CD14-positive monocyte (primary cell): ENCODE data around the gene EPHA10. TPM values are rescaled to one million over a fixed set of nuclear protein-coding genes. Genes with fewer than 3 reads are reported as not detected.

Source experiments
- DNase-seq, 3 donors: peaks; one replicate each; pipeline ENCODE4 v3.0.0-alpha.2; 2011 to 2022
- H2AFZ ChIP-seq: 2 replicates; pipeline ENCODE4 v1.6.0; 2012; ENCODE audit warnings: mild to moderate bottlenecking, low read depth, low read length, inconsistent platforms; ENCODE audit not compliant: insufficient read depth, poor library complexity, severe bottlenecking
- H3K27ac ChIP-seq, 2 donors: 1 replicate in 1 of 2; 2 replicates in 1 of 2; pipeline ENCODE4 v1.5.1; 2012 to 2013; ENCODE audit warnings: low read length in 2 of 2, control low read depth in 1 of 2, inconsistent platforms in 1 of 2, low read depth in 1 of 2, mild to moderate bottlenecking in 1 of 2
- H3K27me3 ChIP-seq, 2 donors: one replicate each; pipeline versions ENCODE4 v1.6.0 to v1.6.1; 2011 to 2013; ENCODE audit warnings: low read length in 2 of 2; ENCODE audit not compliant: control insufficient read depth in 2 of 2, insufficient read depth in 2 of 2
- H3K36me3 ChIP-seq, 2 donors: replicated peaks in 1 of 2; 1 replicate in 1 of 2; 2 replicates in 1 of 2; pipeline versions ENCODE4 v1.5.1 to v1.6.1; 2012 to 2013; ENCODE audit warnings: low read length in 2 of 2, control low read depth in 1 of 2, inconsistent platforms in 1 of 2, mild to moderate bottlenecking in 1 of 2; ENCODE audit not compliant: insufficient read depth in 2 of 2, control insufficient read depth in 1 of 2
- H3K4me1 ChIP-seq, 2 donors: 1 replicate in 1 of 2; 2 replicates in 1 of 2; pipeline versions ENCODE4 v1.5.1 to v1.6.1; 2012 to 2013; ENCODE audit warnings: low read length in 2 of 2, control low read depth in 1 of 2, inconsistent platforms in 1 of 2, mild to moderate bottlenecking in 1 of 2, moderate library complexity in 1 of 2; ENCODE audit not compliant: insufficient read depth in 2 of 2, control insufficient read depth in 1 of 2
- H3K4me2 ChIP-seq: replicated peaks from 2 replicates; pipeline ENCODE3; 2012; ENCODE audit warnings: low read length, moderate library complexity, mild to moderate bottlenecking; ENCODE audit not compliant: poor library complexity, severe bottlenecking; ENCODE audit errors: extremely low read depth
- H3K4me3 ChIP-seq, 3 experiments: fragments of 200-600 bp in 1 of 3; sonication (generic) in 1 of 3; replicated peaks in 1 of 3; 1 replicate in 2 of 3; 2 replicates in 1 of 3; pipeline ENCODE4 v1.5.1; 2011 to 2013; ENCODE audit warnings: low read length in 3 of 3, mild to moderate bottlenecking in 3 of 3, control low read depth in 2 of 3, low read depth in 2 of 3, inconsistent platforms in 1 of 3, moderate library complexity in 1 of 3
- H3K79me2 ChIP-seq: 2 replicates; pipeline ENCODE4 v1.6.0; 2012; ENCODE audit warnings: mild to moderate bottlenecking, control low read depth, inconsistent platforms, low read length, moderate library complexity; ENCODE audit not compliant: insufficient read depth
- H3K9ac ChIP-seq: 2 replicates; pipeline ENCODE4 v1.6.0; 2017; ENCODE audit warnings: low read length, mild to moderate bottlenecking; ENCODE audit not compliant: insufficient read depth, poor library complexity, severe bottlenecking
- H3K9me3 ChIP-seq, 2 donors: replicated peaks in 1 of 2; 1 replicate in 1 of 2; 2 replicates in 1 of 2; pipeline versions ENCODE4 v1.5.1 to v1.6.1; 2012 to 2013; ENCODE audit warnings: low read length in 2 of 2, control low read depth in 1 of 2; ENCODE audit not compliant: control insufficient read depth in 1 of 2, insufficient read depth in 1 of 2
- H4K20me1 ChIP-seq: 2 replicates; pipeline ENCODE4 v1.6.0; 2012; ENCODE audit warnings: mild to moderate bottlenecking, low read length, control low read depth, moderate library complexity; ENCODE audit not compliant: insufficient read depth
- H3K27ac Mint-ChIP-seq, 7 donors: one replicate each; pipeline ENCODE4 v1.8.0; 2020; ENCODE audit warnings: mild to moderate bottlenecking in 7 of 7, mixed read lengths in 7 of 7, moderate library complexity in 6 of 7, inconsistent platforms in 2 of 7
- H3K27me3 Mint-ChIP-seq, 3 donors: one replicate each; pipeline ENCODE4 v1.8.0; 2021 to 2022; ENCODE audit warnings: low read depth in 3 of 3, mild to moderate bottlenecking in 3 of 3, mixed read lengths in 3 of 3, moderate library complexity in 3 of 3, inconsistent platforms in 1 of 3
- H3K36me3 Mint-ChIP-seq, 2 donors: one replicate each; pipeline ENCODE4 v1.8.0; 2020; ENCODE audit warnings: mixed read lengths in 2 of 2, inconsistent platforms in 1 of 2, mild to moderate bottlenecking in 1 of 2
- H3K4me1 Mint-ChIP-seq: one replicate; pipeline ENCODE4 v1.8.0; 2020; ENCODE audit warnings: mild to moderate bottlenecking, mixed read lengths
- H3K4me3 Mint-ChIP-seq, 2 donors: one replicate each; pipeline ENCODE4 v1.8.0; 2020; ENCODE audit warnings: mild to moderate bottlenecking in 2 of 2, mixed read lengths in 2 of 2, moderate library complexity in 1 of 2
- H3K9me3 Mint-ChIP-seq, 7 donors: one replicate each; pipeline ENCODE4 v1.8.0; 2020 to 2022; ENCODE audit warnings: mixed read lengths in 7 of 7, mild to moderate bottlenecking in 6 of 7, moderate library complexity in 6 of 7, inconsistent platforms in 2 of 7
- WGBS: methylation state at CpG from one replicate; pipeline ENCODE4 v1.1.5; 2013; ENCODE audit warnings: missing lambda C conversion rate; ENCODE audit not compliant: insufficient coverage; 5-methylcytosine and 5-hydroxymethylcytosine counted together
- intact Hi-C, 2 donors: fragments of 100-400 bp; cut with micrococcal nuclease; formaldehyde crosslinking; loops; one replicate each; pipeline versions ENCODE4 v1.15.0 to v1.15.1; 2023
- polyA plus RNA-seq, 3 donors: library from polyadenylated mRNA; depleted of rRNA in 1 of 3; unstranded in 2 of 3; stranded (reverse) in 1 of 3; fragments of 300-500 nt in 2 of 3; fragments of >200 nt in 1 of 3; fragmentation: Illumina TruSeq in 2 of 3; gene quantifications; 1 replicate in 2 of 3; 2 replicates in 1 of 3; pipeline ENCODE4 v1.2.3, GENCODE V29; 2012 to 2021
- TF ChIP-seq, protein P1 (sequence below): fragments of 200-600 bp; IDR thresholded peaks from one replicate; pipeline ENCODE4 v1.8.0; 2022; ENCODE audit warnings: antibody characterized with exemption, mild to moderate bottlenecking

The EPHA10 gene
- polyA plus RNA-seq, 3 donors, result not detected

GRCh38 chr1:37731312-37732019 is 33.5 kb downstream of the EPHA10 start:
- no peaks in the 10 kb centered on the region for H3K9me3 ChIP-seq
- peaks cover 30 to 42% (median 40%) of the 10 kb centered on the region in 3 donors for H3K27me3 Mint-ChIP-seq
- DNase-seq, result no peak

GRCh38 chr1:37730376-37730775 is 34.5 kb downstream of the EPHA10 start:
- Mint-ChIP-seq H3K27ac (no peak overlapping the region), H3K4me1 (peaks cover 3% of the 10 kb centered on the region)

More at GRCh38 chr1:37731312-37732019, 33.5 kb downstream of the EPHA10 start:
- Histone ChIP-seq H3K4me2 (no peak overlapping the region), H4K20me1 (no peaks in the 10 kb centered on the region), H3K4me1 (no peaks in the 10 kb centered on the region), H2AFZ (no peak overlapping the region), H3K79me2 (no peaks in the 10 kb centered on the region), H3K36me3 (no peaks in the 10 kb centered on the region), H3K9ac (no peak overlapping the region), H3K27me3 (peaks cover 3 to 21% of the 10 kb centered on the region in 2 donors), H3K27ac (no peak overlapping the region), H3K4me3 (no peak overlapping the region)
- Mint-ChIP-seq H3K9me3 (no peaks in the 10 kb centered on the region), H3K4me1 (peaks cover 3% of the 10 kb centered on the region), H3K4me3 (no peak overlapping the region), H3K36me3 (no peaks in the 10 kb centered on the region), H3K27ac (no peak overlapping the region)
- intact Hi-C loops, result no loop called here
- TF ChIP-seq, protein P1, sequence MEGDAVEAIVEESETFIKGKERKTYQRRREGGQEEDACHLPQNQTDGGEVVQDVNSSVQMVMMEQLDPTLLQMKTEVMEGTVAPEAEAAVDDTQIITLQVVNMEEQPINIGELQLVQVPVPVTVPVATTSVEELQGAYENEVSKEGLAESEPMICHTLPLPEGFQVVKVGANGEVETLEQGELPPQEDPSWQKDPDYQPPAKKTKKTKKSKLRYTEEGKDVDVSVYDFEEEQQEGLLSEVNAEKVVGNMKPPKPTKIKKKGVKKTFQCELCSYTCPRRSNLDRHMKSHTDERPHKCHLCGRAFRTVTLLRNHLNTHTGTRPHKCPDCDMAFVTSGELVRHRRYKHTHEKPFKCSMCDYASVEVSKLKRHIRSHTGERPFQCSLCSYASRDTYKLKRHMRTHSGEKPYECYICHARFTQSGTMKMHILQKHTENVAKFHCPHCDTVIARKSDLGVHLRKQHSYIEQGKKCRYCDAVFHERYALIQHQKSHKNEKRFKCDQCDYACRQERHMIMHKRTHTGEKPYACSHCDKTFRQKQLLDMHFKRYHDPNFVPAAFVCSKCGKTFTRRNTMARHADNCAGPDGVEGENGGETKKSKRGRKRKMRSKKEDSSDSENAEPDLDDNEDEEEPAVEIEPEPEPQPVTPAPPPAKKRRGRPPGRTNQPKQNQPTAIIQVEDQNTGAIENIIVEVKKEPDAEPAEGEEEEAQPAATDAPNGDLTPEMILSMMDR, result no peak
- WGBS, result 98% methylated on average over 13 of the region's 15 CpGs

More at GRCh38 chr1:37730376-37730775, 34.5 kb downstream of the EPHA10 start:
- WGBS, result 24% methylated on average over 2 of the region's 5 CpGs
- H3K9ac ChIP-seq, result no peak overlapping the region
- intact Hi-C loops, result no loop called here
- no peak overlapping the region for H2AFZ ChIP-seq
- H3K27me3 ChIP-seq, result peaks cover 0 to 14% of the 10 kb centered on the region in 2 donors
- H3K27me3 Mint-ChIP-seq, result peaks cover 28 to 46% (median 34%) of the 10 kb centered on the region in 3 donors
- H3K4me1 ChIP-seq, result no peaks in the 10 kb centered on the region
- no peaks in the 10 kb centered on the region for H3K36me3 ChIP-seq
- no peaks in the 10 kb centered on the region for H3K36me3 Mint-ChIP-seq
- no peak overlapping the region for H3K4me2 ChIP-seq
- no peak overlapping the region for H3K4me3 ChIP-seq
- no peaks in the 10 kb centered on the region for H3K79me2 ChIP-seq
- no peak for DNase-seq
- H4K20me1 ChIP-seq, result no peaks in the 10 kb centered on the region
- H3K9me3 ChIP-seq, result no peaks in the 10 kb centered on the region
- no peaks in the 10 kb centered on the region for H3K9me3 Mint-ChIP-seq
- H3K4me3 Mint-ChIP-seq, result no peak overlapping the region
- TF ChIP-seq, protein P1, result no peak
- no peak overlapping the region for H3K27ac ChIP-seq
